ENCODE data around the gene C13orf42.
A peak's percentile ranks its signal among the peaks of the same experiment; 100 is the strongest.

Gene C13orf42

DNA sequence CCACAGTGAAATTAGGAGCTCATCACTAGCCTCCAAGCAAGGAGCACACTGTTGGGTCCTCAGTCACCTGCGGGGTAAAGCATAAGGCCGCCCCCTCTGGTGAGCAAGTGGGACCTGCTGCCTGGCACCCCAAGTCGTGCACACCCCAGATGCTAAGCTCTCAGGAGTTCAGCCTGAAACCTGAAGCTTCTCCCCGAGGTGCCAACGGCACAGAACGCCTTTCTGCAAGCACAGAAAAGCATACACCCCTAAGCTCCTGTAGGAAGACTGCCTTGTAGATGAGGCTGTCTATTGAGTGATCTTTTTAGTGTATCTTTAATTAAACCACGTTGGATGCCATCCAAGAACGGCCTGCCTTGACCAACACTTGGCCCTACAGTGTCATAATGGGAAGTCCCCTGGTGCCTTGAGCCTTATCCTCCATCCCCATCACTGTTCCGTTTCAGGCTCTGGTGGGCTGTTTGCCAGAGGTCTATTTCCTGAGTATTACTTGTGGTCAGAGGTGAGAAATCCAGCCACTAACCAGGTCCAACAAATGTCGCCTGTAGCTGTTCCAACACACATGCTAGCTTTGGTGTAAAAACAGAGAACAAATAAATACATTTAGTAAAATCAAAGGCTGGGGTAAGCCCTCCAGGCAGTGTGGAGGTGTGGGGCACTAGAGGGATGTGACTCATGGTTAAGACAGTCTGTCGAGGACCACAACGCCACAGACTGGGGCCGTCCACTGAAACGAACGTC is 44.8 kb downstream of the C13orf42 start:
- Histone ChIP-seq H3K4ac (ENCODE audit: low read depth in 1 of 2, low read length in 2 of 2) (peak overlapping the region in 1 of 2 experiments; percentile 47), H2AK5ac (ENCODE audit: low read length, severe bottlenecking) (no peak overlapping the region), H4K8ac (ENCODE audit: low read length) (no peak overlapping the region), H4K91ac (ENCODE audit: low read length) (no peak overlapping the region), H3K23ac (ENCODE audit: low read length in 2 of 2) (no peak overlapping the region), H3K4me3 (ENCODE audit: insufficient read depth in 1 of 2, low read depth in 1 of 2, low read length in 2 of 2) (no peak overlapping the region), H2BK15ac (ENCODE audit: low read depth, poor library complexity, severe bottlenecking) (no peak overlapping the region), H3K9ac (ENCODE audit: low read length) (no peak overlapping the region), H3K18ac (ENCODE audit: low read depth in 1 of 2, low read length in 2 of 2) (no peak overlapping the region), H2BK12ac (ENCODE audit: low read length in 2 of 2) (no peak overlapping the region), H3K27ac (ENCODE audit: low read length, poor library complexity, severe bottlenecking) (no peak overlapping the region), H2BK120ac (ENCODE audit: low read depth, low read length) (no peak overlapping the region), H3K4me2 (ENCODE audit: low read length, poor library complexity, severe bottlenecking) (no peak overlapping the region), H2BK5ac (ENCODE audit: low read depth, low read length, poor library complexity, severe bottlenecking) (no peak overlapping the region), H3K79me1 (replicated peaks; ENCODE audit: low read length, poor library complexity, severe bottlenecking) (no peaks in the 10 kb centered on the region), H3K9me3 (ENCODE audit: control insufficient read depth, low read length) (no peaks in the 10 kb centered on the region), H3K36me3 (ENCODE audit: control insufficient read depth in 1 of 2, insufficient read depth in 2 of 2, low read depth in 1 of 2, low read length in 2 of 2) (no peaks in the 10 kb centered on the region), H2AFZ (ENCODE audit: low read depth, low read length) (peak overlapping the region; percentile 37), H3K4me1 (ENCODE audit: control insufficient read depth, insufficient read depth, low read depth, low read length) (peaks cover 6% of the 10 kb centered on the region), H3K14ac (ENCODE audit: low read length in 2 of 2) (no peak overlapping the region), H3K27me3 (ENCODE audit: control insufficient read depth in 1 of 2, insufficient read depth in 1 of 2, low read length in 2 of 2) (peaks cover 16 to 37% of the 10 kb centered on the region in 2 experiments)
- 50% methylated on average over 10 of the region's 15 CpGs for WGBS
- DNase-seq, result peak; percentile 53

DNA sequence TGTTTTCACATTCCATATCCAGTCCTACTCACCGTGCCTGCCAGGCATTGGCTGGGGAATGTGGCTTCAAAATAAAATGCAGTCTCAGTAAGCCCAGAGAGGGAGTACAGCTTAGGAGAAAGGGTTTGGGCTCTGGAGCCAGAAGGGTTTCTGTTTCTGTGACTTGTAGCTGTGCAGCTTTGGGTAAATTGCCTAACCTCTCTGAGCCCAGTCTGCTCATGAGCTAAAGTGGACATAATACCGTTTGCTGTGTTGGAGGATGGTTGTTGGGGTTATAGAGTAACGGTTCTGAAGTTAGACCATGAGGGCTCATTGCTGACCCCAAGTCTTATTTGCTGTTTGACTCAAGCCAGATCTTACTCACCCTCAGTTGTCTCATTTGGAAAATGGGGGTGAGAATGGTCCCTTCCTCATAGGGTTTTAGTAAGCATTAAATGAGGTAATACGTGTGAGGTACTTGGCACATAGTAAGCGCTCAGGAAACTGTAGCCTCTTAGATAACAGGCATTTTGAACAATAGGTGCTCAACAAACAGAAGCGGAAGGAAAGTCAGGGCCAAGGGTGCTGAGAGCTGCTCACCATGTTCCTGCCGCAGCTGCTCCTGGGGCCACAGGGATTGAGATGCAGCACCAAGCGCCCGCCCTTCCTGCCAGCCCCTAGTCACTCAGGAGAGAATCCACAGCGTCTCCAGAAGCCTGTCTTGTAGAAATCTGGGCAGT is 45.5 kb downstream of the C13orf42 start:
- H3K4me1 ChIP-seq (ENCODE audit: control insufficient read depth, insufficient read depth, low read depth, low read length), result peaks cover 6% of the 10 kb centered on the region

DNA sequence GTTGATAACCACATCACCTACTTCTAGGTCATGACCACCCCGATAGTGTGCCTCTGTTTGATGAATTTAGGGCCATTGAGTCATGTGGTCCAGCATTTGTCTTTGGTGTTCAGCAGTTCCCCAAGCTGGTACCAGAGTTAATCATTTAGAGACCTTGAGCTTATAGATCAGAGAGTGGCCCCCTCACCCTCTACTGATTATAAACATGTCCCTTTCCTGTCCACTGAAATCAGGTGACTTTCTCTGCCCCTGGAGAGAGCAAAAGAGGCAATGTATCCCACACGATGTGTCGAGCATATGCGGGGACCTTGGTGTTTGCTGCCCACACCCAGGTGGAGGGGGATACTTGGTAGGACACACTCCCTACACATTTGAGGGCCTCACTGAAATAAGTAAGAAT is 46.3 kb downstream of the C13orf42 start:
- no peak for DNase-seq
- Histone ChIP-seq H4K91ac (ENCODE audit: low read length) (no peak overlapping the region), H3K4me1 (ENCODE audit: control insufficient read depth, insufficient read depth, low read depth, low read length) (peaks cover 6% of the 10 kb centered on the region), H3K36me3 (ENCODE audit: control insufficient read depth in 1 of 2, insufficient read depth in 2 of 2, low read depth in 1 of 2, low read length in 2 of 2) (no peaks in the 10 kb centered on the region), H3K27ac (ENCODE audit: low read length, poor library complexity, severe bottlenecking) (no peak overlapping the region), H3K4ac (ENCODE audit: low read depth in 1 of 2, low read length in 2 of 2) (no peak overlapping the region), H3K27me3 (ENCODE audit: control insufficient read depth in 1 of 2, insufficient read depth in 1 of 2, low read length in 2 of 2) (peaks cover 16 to 37% of the 10 kb centered on the region in 2 experiments), H2AK5ac (ENCODE audit: low read length, severe bottlenecking) (no peak overlapping the region), H3K4me2 (ENCODE audit: low read length, poor library complexity, severe bottlenecking) (no peak overlapping the region), H3K4me3 (ENCODE audit: insufficient read depth in 1 of 2, low read depth in 1 of 2, low read length in 2 of 2) (no peak overlapping the region), H2BK12ac (ENCODE audit: low read length in 2 of 2) (no peak overlapping the region), H3K79me1 (replicated peaks; ENCODE audit: low read length, poor library complexity, severe bottlenecking) (no peaks in the 10 kb centered on the region), H4K8ac (ENCODE audit: low read length) (no peak overlapping the region), H2BK15ac (ENCODE audit: low read depth, poor library complexity, severe bottlenecking) (peak overlapping the region; percentile 68), H3K18ac (ENCODE audit: low read depth in 1 of 2, low read length in 2 of 2) (no peak overlapping the region), H3K9me3 (ENCODE audit: control insufficient read depth, low read length) (no peaks in the 10 kb centered on the region), H2BK5ac (ENCODE audit: low read depth, low read length, poor library complexity, severe bottlenecking) (no peak overlapping the region), H3K23ac (ENCODE audit: low read length in 2 of 2) (no peak overlapping the region), H2BK120ac (ENCODE audit: low read depth, low read length) (no peak overlapping the region), H3K9ac (ENCODE audit: low read length) (no peak overlapping the region), H3K14ac (ENCODE audit: low read length in 2 of 2) (no peak overlapping the region), H2AFZ (ENCODE audit: low read depth, low read length) (no peak overlapping the region)
- WGBS, result 98% methylated on average over 3 of the region's 4 CpGs

More for the DNA sequence above, 45.5 kb downstream of the C13orf42 start:
- no peak overlapping the region for H3K4me3 ChIP-seq (ENCODE audit: insufficient read depth in 1 of 2, low read depth in 1 of 2, low read length in 2 of 2)
- H3K79me1 ChIP-seq (replicated peaks; ENCODE audit: low read length, poor library complexity, severe bottlenecking), result no peaks in the 10 kb centered on the region
- H3K14ac ChIP-seq (ENCODE audit: low read length in 2 of 2), result no peak overlapping the region
- no peak overlapping the region for H3K18ac ChIP-seq (ENCODE audit: low read depth in 1 of 2, low read length in 2 of 2)
- H3K27ac ChIP-seq (ENCODE audit: low read length, poor library complexity, severe bottlenecking), result no peak overlapping the region
- H3K27me3 ChIP-seq (ENCODE audit: control insufficient read depth in 1 of 2, insufficient read depth in 1 of 2, low read length in 2 of 2), result peaks cover 16 to 37% of the 10 kb centered on the region in 2 experiments
- no peak overlapping the region for H4K8ac ChIP-seq (ENCODE audit: low read length)
- H2AK5ac ChIP-seq (ENCODE audit: low read length, severe bottlenecking), result no peak overlapping the region
- H2BK15ac ChIP-seq (ENCODE audit: low read depth, poor library complexity, severe bottlenecking), result no peak overlapping the region
- no peaks in the 10 kb centered on the region for H3K9me3 ChIP-seq (ENCODE audit: control insufficient read depth, low read length)
- WGBS, result 99% methylated on average over 10 of the region's 10 CpGs
- no peak overlapping the region for H3K9ac ChIP-seq (ENCODE audit: low read length)
- H2BK12ac ChIP-seq (ENCODE audit: low read length in 2 of 2), result no peak overlapping the region
- H4K91ac ChIP-seq (ENCODE audit: low read length), result no peak overlapping the region
- H2BK120ac ChIP-seq (ENCODE audit: low read depth, low read length), result no peak overlapping the region
- H3K23ac ChIP-seq (ENCODE audit: low read length in 2 of 2), result no peak overlapping the region
- H3K4me2 ChIP-seq (ENCODE audit: low read length, poor library complexity, severe bottlenecking), result no peak overlapping the region
- no peak overlapping the region for H2AFZ ChIP-seq (ENCODE audit: low read depth, low read length)
- no peak for DNase-seq
- no peaks in the 10 kb centered on the region for H3K36me3 ChIP-seq (ENCODE audit: control insufficient read depth in 1 of 2, insufficient read depth in 2 of 2, low read depth in 1 of 2, low read length in 2 of 2)
- H3K4ac ChIP-seq (ENCODE audit: low read depth in 1 of 2, low read length in 2 of 2), result peak overlapping the region in 1 of 2 experiments; percentile 47
- no peak overlapping the region for H2BK5ac ChIP-seq (ENCODE audit: low read depth, low read length, poor library complexity, severe bottlenecking)

DNA sequence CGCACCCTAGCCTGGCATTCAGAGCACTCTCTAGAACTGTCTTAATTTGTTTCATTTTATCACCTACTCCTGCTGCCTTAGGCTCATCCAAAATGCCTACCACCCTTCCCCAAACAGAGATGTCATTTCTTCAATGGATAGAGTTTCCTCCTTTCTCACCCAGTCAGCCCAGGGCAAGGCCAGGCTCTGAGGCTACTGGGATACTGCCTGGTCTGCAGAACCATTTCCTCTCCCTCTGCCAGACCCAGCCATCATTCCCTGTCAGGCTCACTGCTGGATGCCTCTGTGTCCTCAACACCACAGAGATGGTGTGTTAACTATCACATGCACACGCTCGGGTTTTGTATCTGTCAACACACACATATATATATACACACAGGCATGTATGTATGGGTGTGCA is 47.2 kb downstream of the C13orf42 start:
- no peak for DNase-seq
- H3K4ac ChIP-seq (ENCODE audit: low read depth in 1 of 2, low read length in 2 of 2), result no peak overlapping the region
- no peak overlapping the region for H2BK12ac ChIP-seq (ENCODE audit: low read length in 2 of 2)
- H3K79me1 ChIP-seq (replicated peaks; ENCODE audit: low read length, poor library complexity, severe bottlenecking), result no peaks in the 10 kb centered on the region
- H3K14ac ChIP-seq (ENCODE audit: low read length in 2 of 2), result no peak overlapping the region
- H4K91ac ChIP-seq (ENCODE audit: low read length), result no peak overlapping the region
- H2BK5ac ChIP-seq (ENCODE audit: low read depth, low read length, poor library complexity, severe bottlenecking), result no peak overlapping the region
- no peak overlapping the region for H3K4me2 ChIP-seq (ENCODE audit: low read length, poor library complexity, severe bottlenecking)
- H3K36me3 ChIP-seq (ENCODE audit: control insufficient read depth in 1 of 2, insufficient read depth in 2 of 2, low read depth in 1 of 2, low read length in 2 of 2), result no peaks in the 10 kb centered on the region
- no peak overlapping the region for H3K23ac ChIP-seq (ENCODE audit: low read length in 2 of 2)
- H2AFZ ChIP-seq (ENCODE audit: low read depth, low read length), result no peak overlapping the region
- no peak overlapping the region for H2AK5ac ChIP-seq (ENCODE audit: low read length, severe bottlenecking)
- 100% methylated on average over 1 of the region's 3 CpGs for WGBS
- peaks cover 6% of the 10 kb centered on the region for H3K4me1 ChIP-seq (ENCODE audit: control insufficient read depth, insufficient read depth, low read depth, low read length)
- no peaks in the 10 kb centered on the region for H3K9me3 ChIP-seq (ENCODE audit: control insufficient read depth, low read length)
- no peak overlapping the region for H3K18ac ChIP-seq (ENCODE audit: low read depth in 1 of 2, low read length in 2 of 2)
- no peak overlapping the region for H4K8ac ChIP-seq (ENCODE audit: low read length)
- H3K27ac ChIP-seq (ENCODE audit: low read length, poor library complexity, severe bottlenecking), result no peak overlapping the region
- no peak overlapping the region for H3K4me3 ChIP-seq (ENCODE audit: insufficient read depth in 1 of 2, low read depth in 1 of 2, low read length in 2 of 2)
- no peak overlapping the region for H3K9ac ChIP-seq (ENCODE audit: low read length)
- peaks cover 16 to 37% of the 10 kb centered on the region in 2 experiments for H3K27me3 ChIP-seq (ENCODE audit: control insufficient read depth in 1 of 2, insufficient read depth in 1 of 2, low read length in 2 of 2)
- no peak overlapping the region for H2BK15ac ChIP-seq (ENCODE audit: low read depth, poor library complexity, severe bottlenecking)
- no peak overlapping the region for H2BK120ac ChIP-seq (ENCODE audit: low read depth, low read length)
